H1 (cell line): ENCODE data around the gene KRTAP5-1. TPM values are rescaled to one million over a fixed set of nuclear protein-coding genes. Genes with fewer than 3 reads are reported as not detected.

Experiments used
- CTCF ChIA-PET: fragments of 300-600 bp; sonication (Branson Sonifier 250); formaldehyde crosslinking; loops from one replicate; lab custom pipeline; 2021; ENCODE audit not compliant: partially characterized antibody; lab: Charles Lee
- POLR2A ChIA-PET: fragments of 300-600 bp; sonication (Branson Sonifier 250); formaldehyde crosslinking; loops from one replicate; lab custom pipeline; 2021; ENCODE audit warnings: inconsistent platforms; ENCODE audit not compliant: partially characterized antibody; lab: Charles Lee
- DNase-seq, 2 experiments: peaks; one replicate each; pipeline versions ENCODE4 v3.0.0 to v3.0.0-alpha.2; 2010 to 2022; ENCODE audit warnings: low spot score in 2 of 2, low read depth in 1 of 2, mixed read lengths in 1 of 2
- FAIRE-seq: peaks from 2 replicates; lab custom pipeline; 2011; peaks lifted over from hg19 to GRCh38; lab: Jason Lieb, UNC
- H2AFZ ChIP-seq: 2 replicates; pipeline ENCODE4 v1.8.1; 2012; ENCODE audit warnings: low read length, inconsistent platforms
- H2AK5ac ChIP-seq: 2 replicates; pipeline ENCODE4 v1.6.1; 2013; ENCODE audit warnings: low read depth, low read length
- H2BK120ac ChIP-seq: replicated peaks from 2 replicates; pipeline ENCODE3; 2013; ENCODE audit warnings: low read depth, low read length, inconsistent platforms
- H2BK12ac ChIP-seq: 2 replicates; pipeline ENCODE4 v1.6.1; 2013; ENCODE audit warnings: low read depth, low read length
- H2BK15ac ChIP-seq: 2 replicates; pipeline ENCODE4 v1.6.1; 2013; ENCODE audit warnings: low read length
- H2BK20ac ChIP-seq: 2 replicates; pipeline ENCODE4 v1.6.1; 2013; ENCODE audit warnings: low read length
- H2BK5ac ChIP-seq: 2 replicates; pipeline ENCODE4 v1.6.1; 2013; ENCODE audit warnings: low read depth, low read length
- H3K14ac ChIP-seq: 2 replicates; pipeline ENCODE4 v1.6.1; 2013; ENCODE audit warnings: inconsistent platforms; ENCODE audit not compliant: insufficient read length
- H3K18ac ChIP-seq: 2 replicates; pipeline ENCODE4 v1.6.1; 2013; ENCODE audit warnings: low read length; ENCODE audit errors: extremely low read depth
- H3K23ac ChIP-seq: 2 replicates; pipeline ENCODE4 v1.6.1; 2013; ENCODE audit warnings: inconsistent platforms; ENCODE audit not compliant: insufficient read length
- H3K23me2 ChIP-seq: 2 replicates; pipeline ENCODE4 v1.6.1; 2013; ENCODE audit warnings: low read depth, low read length
- H3K27ac ChIP-seq: 2 replicates; pipeline ENCODE4 v1.6.1; 2011; ENCODE audit warnings: low read depth, low read length, inconsistent platforms
- H3K27me3 ChIP-seq, 4 experiments: replicated peaks in 1 of 4; 1 replicate in 1 of 4; 2 replicates in 3 of 4; pipeline versions ENCODE4 v1.6.1 to v1.8.1; 2011 to 2013; ENCODE audit warnings: low read length in 3 of 4, mild to moderate bottlenecking in 3 of 4, inconsistent platforms in 2 of 4, mixed read lengths in 2 of 4, moderate library complexity in 1 of 4; ENCODE audit not compliant: control insufficient read depth in 3 of 4, insufficient read depth in 3 of 4; ENCODE audit errors: extremely low read depth in 1 of 4
- H3K36me3 ChIP-seq, 4 experiments: 2 replicates each; pipeline versions ENCODE4 v1.6.1 to v1.8.1; 2011 to 2013; ENCODE audit warnings: mild to moderate bottlenecking in 4 of 4, low read length in 3 of 4, moderate library complexity in 2 of 4, control low read depth in 1 of 4, inconsistent platforms in 1 of 4; ENCODE audit not compliant: insufficient read depth in 4 of 4, control insufficient read depth in 2 of 4
- H3K4ac ChIP-seq: replicated peaks from 2 replicates; pipeline ENCODE3; 2013; ENCODE audit warnings: low read length, low read depth, mixed read lengths, inconsistent platforms; ENCODE audit not compliant: insufficient read length
- H3K4me1 ChIP-seq, 4 experiments: replicated peaks in 1 of 4; 1 replicate in 1 of 4; 2 replicates in 3 of 4; pipeline versions ENCODE4 v1.6.1 to v1.8.1; 2011 to 2013; ENCODE audit warnings: low read length in 3 of 4, inconsistent platforms in 2 of 4, mixed read lengths in 1 of 4; ENCODE audit not compliant: insufficient read depth in 4 of 4, control insufficient read depth in 3 of 4
- H3K4me2 ChIP-seq, 2 experiments: 2 replicates each; pipeline versions ENCODE4 v1.6.1 to v1.8.1; 2011 to 2013; ENCODE audit warnings: low read depth in 2 of 2, low read length in 2 of 2, control low read depth in 1 of 2, inconsistent platforms in 1 of 2, mild to moderate bottlenecking in 1 of 2; ENCODE audit not compliant: insufficient read depth in 1 of 2
- H3K4me3 ChIP-seq, 4 experiments: fragments of 200-600, 300-600 bp in 1 of 4; sonication (generic), shearing (Covaris generic), sonication (Bioruptor Twin) in 1 of 4; 2 replicates each; pipeline versions ENCODE4 v1.5.1 to v1.8.1; 2011 to 2016; ENCODE audit warnings: low read length in 4 of 4, low read depth in 3 of 4, control low read depth in 2 of 4, inconsistent platforms in 2 of 4, mild to moderate bottlenecking in 2 of 4, mixed read lengths in 1 of 4, moderate library complexity in 1 of 4; ENCODE audit not compliant: insufficient read depth in 2 of 4; ENCODE audit errors: extremely low read depth in 1 of 4
- H3K56ac ChIP-seq: replicated peaks from 2 replicates; pipeline ENCODE3; 2013; ENCODE audit warnings: low read depth, mild to moderate bottlenecking, mixed read lengths, low read length, inconsistent platforms; ENCODE audit not compliant: insufficient read length
- H3K79me1 ChIP-seq: 2 replicates; pipeline ENCODE4 v1.6.1; 2013; ENCODE audit warnings: low read depth, low read length, control low read depth
- H3K79me2 ChIP-seq, 2 experiments: 2 replicates each; pipeline versions ENCODE4 v1.6.1 to v1.8.1; 2012 to 2013; ENCODE audit warnings: low read length in 2 of 2, mild to moderate bottlenecking in 2 of 2, inconsistent platforms in 1 of 2; ENCODE audit not compliant: insufficient read depth in 2 of 2, control insufficient read depth in 1 of 2
- H3K9ac ChIP-seq, 4 experiments: replicated peaks in 1 of 4; 1 replicate in 1 of 4; 2 replicates in 3 of 4; pipeline versions ENCODE4 v1.6.1 to v1.8.1; 2011 to 2013; ENCODE audit warnings: low read depth in 3 of 4, low read length in 3 of 4, control low read depth in 2 of 4, mild to moderate bottlenecking in 2 of 4, moderate library complexity in 2 of 4, inconsistent platforms in 1 of 4; ENCODE audit errors: extremely low read depth in 1 of 4
- H3K9me3 ChIP-seq, 2 experiments: 2 replicates each; pipeline versions ENCODE4 v1.6.1 to v1.8.1; 2012 to 2013; ENCODE audit warnings: mild to moderate bottlenecking in 2 of 2, moderate library complexity in 2 of 2, control low read depth in 1 of 2, inconsistent platforms in 1 of 2, low read depth in 1 of 2, low read length in 1 of 2, mixed read lengths in 1 of 2; ENCODE audit not compliant: insufficient read depth in 2 of 2
- H4K20me1 ChIP-seq, 2 experiments: replicated peaks in 1 of 2; 2 replicates each; pipeline versions ENCODE3 to v1.8.1; 2011 to 2013; ENCODE audit warnings: inconsistent platforms in 2 of 2, low read length in 2 of 2, mild to moderate bottlenecking in 1 of 2; ENCODE audit not compliant: insufficient read depth in 2 of 2, control insufficient read depth in 1 of 2
- H4K5ac ChIP-seq: 2 replicates; pipeline ENCODE4 v1.6.1; 2013; ENCODE audit warnings: low read length, low read depth, mixed read lengths, inconsistent platforms; ENCODE audit not compliant: insufficient read length
- H4K8ac ChIP-seq: 2 replicates; pipeline ENCODE4 v1.8.0; 2013; ENCODE audit warnings: mild to moderate bottlenecking, moderate library complexity, low read length, inconsistent platforms; ENCODE audit not compliant: insufficient read depth; ENCODE audit errors: extremely low read depth
- H4K91ac ChIP-seq: replicated peaks from 2 replicates; pipeline ENCODE3; 2013; ENCODE audit warnings: low read length, mixed read lengths, inconsistent platforms; ENCODE audit not compliant: insufficient read length
- BCL11A ChIP-seq, 2 experiments: IDR thresholded peaks; one replicate each; pipeline ENCODE4 v1.6.1; 2011; ENCODE audit warnings: low read depth in 2 of 2, low read length in 2 of 2, mild to moderate bottlenecking in 2 of 2
- BRCA1 ChIP-seq: IDR thresholded peaks from 2 replicates; pipeline ENCODE4 v1.6.1; 2012; ENCODE audit warnings: low read depth, low read length, improper control_type of control experiment
- CREB1 ChIP-seq: IDR thresholded peaks from 2 replicates; pipeline ENCODE4 v1.6.1; 2012; ENCODE audit warnings: inconsistent platforms
- FOSL1 ChIP-seq: IDR thresholded peaks from 2 replicates; pipeline ENCODE4 v1.6.1; 2011; ENCODE audit warnings: mild to moderate bottlenecking, low read depth, low read length, moderate library complexity; ENCODE audit not compliant: insufficient read depth
- HDAC6 ChIP-seq: IDR thresholded peaks from one replicate; pipeline ENCODE4 v1.7.1; 2012; ENCODE audit warnings: low read depth, mild to moderate bottlenecking, inconsistent platforms, low read length, moderate library complexity
- JUN ChIP-seq: IDR thresholded peaks from 2 replicates; pipeline ENCODE4 v1.6.1; 2011; ENCODE audit warnings: low read depth, mild to moderate bottlenecking, improper control_type of control experiment, low read length
- KDM5A ChIP-seq: fragments of 200-600 bp; IDR thresholded peaks from 2 replicates; pipeline ENCODE4 v1.7.1; 2012; ENCODE audit warnings: mild to moderate bottlenecking, low read length, inconsistent platforms, mixed read lengths
- MAFK ChIP-seq: IDR thresholded peaks from 2 replicates; pipeline ENCODE4 v1.6.1; 2012; ENCODE audit warnings: low read depth, mild to moderate bottlenecking, improper control_type of control experiment, low read length
- RNF2 ChIP-seq: fragments of 200-900, 300-1000 bp; sonication (generic); IDR thresholded peaks from 2 replicates; pipeline ENCODE4 v1.7.1; 2016; ENCODE audit warnings: borderline replicate concordance, low read depth, mild to moderate bottlenecking, antibody characterized with exemption, low read length; ENCODE audit not compliant: poor library complexity, severe bottlenecking; ENCODE audit errors: missing control alignments
- RXRA ChIP-seq: IDR thresholded peaks from 2 replicates; pipeline ENCODE4 v1.6.1; 2011; ENCODE audit warnings: low read depth, mild to moderate bottlenecking, low read length, moderate library complexity; ENCODE audit not compliant: insufficient read depth
- YY1 ChIP-seq: IDR thresholded peaks from 2 replicates; pipeline ENCODE4 v1.6.1; 2011; ENCODE audit warnings: low read depth, mild to moderate bottlenecking, low read length
- WGBS, 2 experiments: shearing (Covaris generic) in 1 of 2; methylation state at CpG; one replicate each; pipeline versions ENCODE4 v1.1.6 to v1.1.7; 2013 to 2015; ENCODE audit warnings: low lambda C conversion rate in 2 of 2, mixed read lengths in 2 of 2, inconsistent platforms in 1 of 2, low coverage in 1 of 2, missing lambda C conversion rate in 1 of 2; ENCODE audit not compliant: insufficient replicate concordance in 2 of 2, insufficient coverage in 1 of 2, insufficient read length in 1 of 2; ENCODE audit errors: extremely low coverage in 1 of 2, missing lambda C conversion rate in 1 of 2; 5-methylcytosine and 5-hydroxymethylcytosine counted together
- polyA plus RNA-seq, 7 experiments: library from polyadenylated mRNA; depleted of rRNA in 3 of 7; stranded (reverse) in 5 of 7; unstranded in 2 of 7; fragments of >200 nt in 5 of 7; fragments of 200-250 nt in 2 of 7; gene quantifications; 1 replicate in 5 of 7; 2 replicates in 1 of 7; 4 replicates in 1 of 7; pipeline versions ENCODE4 v1.2.1 to v1.2.3, GENCODE V29; 2011 to 2013; ENCODE audit warnings: missing spikeins in 2 of 7, mixed read lengths in 2 of 7
- total RNA-seq: library from RNA; stranded (reverse); fragmentation: NEBNext Ultra II Directional; extraction: Animal tissue kit (Norgen Biotek cat#: 25700); gene quantifications from 2 replicates; pipeline ENCODE4 v1.2.1, GENCODE V29; 2021

Gene KRTAP5-1
- total and polyA plus RNA-seq, 2 of the 8 experiments (the other 6 are each of a cell fraction or from before 2014, with no cell fraction given): not detected

DNA sequence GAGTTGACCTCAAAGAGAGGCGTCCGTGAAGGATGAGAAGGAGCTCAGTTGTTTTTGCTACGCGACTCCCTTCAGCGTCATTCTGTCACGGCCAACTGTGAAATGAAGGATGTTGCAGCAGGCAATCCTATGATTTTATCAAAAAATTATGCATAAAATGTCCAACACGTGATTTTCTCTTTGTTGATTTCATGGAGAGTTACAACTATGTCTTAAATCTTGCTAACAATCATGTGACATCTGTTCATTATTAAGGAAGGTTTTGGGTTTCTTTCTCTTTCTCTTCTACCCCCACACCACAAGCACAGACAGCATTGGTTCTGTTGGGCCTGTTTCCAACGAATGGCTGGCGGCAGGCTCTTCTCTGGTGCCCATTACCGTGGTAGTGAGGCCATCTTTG, 33.1 kb upstream of the KRTAP5-1 start:
- H3K27ac ChIP-seq: no peak overlapping the region
- no peak overlapping the region for H2AFZ ChIP-seq
- no peak for TF ChIP-seq KDM5A
- no peak for TF ChIP-seq BCL11A (IDR thresholded peaks at IDR 0.05; ENCODE audit: low read depth in 2 of 2, low read length in 2 of 2)
- no peak for TF ChIP-seq JUN
- no peak for TF ChIP-seq CREB1
- TF ChIP-seq RXRA: no peak
- TF ChIP-seq RNF2: no peak
- TF ChIP-seq HDAC6: no peak
- no peak for TF ChIP-seq FOSL1
- no peak for TF ChIP-seq YY1
- TF ChIP-seq MAFK: no peak
- no peak for TF ChIP-seq BRCA1
- H3K14ac ChIP-seq: no peak overlapping the region
- H2AK5ac ChIP-seq: no peak overlapping the region
- POLR2A ChIA-PET: no interaction called here
- no peak overlapping the region for H4K5ac ChIP-seq
- H2BK15ac ChIP-seq: no peak overlapping the region
- H3K4me2 ChIP-seq: no peak overlapping the region
- H3K4me1 ChIP-seq: no peaks in the 10 kb centered on the region
- H3K18ac ChIP-seq: no peak overlapping the region
- 93% methylated on average over 10 of the region's 10 CpGs; no CpG with 5 or more reads in 1 of the 2 experiments for WGBS, 2 experiments
- no peak overlapping the region for H3K4ac ChIP-seq
- no peaks in the 10 kb centered on the region for H4K20me1 ChIP-seq
- H3K36me3 ChIP-seq: no peaks in the 10 kb centered on the region
- no peak overlapping the region for H4K91ac ChIP-seq
- H3K23ac ChIP-seq: no peak overlapping the region
- no peak overlapping the region for H2BK5ac ChIP-seq
- no peak overlapping the region for H2BK20ac ChIP-seq
- no peaks in the 10 kb centered on the region for H3K79me1 ChIP-seq
- no peak overlapping the region for H3K9ac ChIP-seq
- CTCF ChIA-PET: interaction anchor here (0.7 to 4.4 kb wide), 6 partner anchors 10 to 165 kb away, joined by 3 to 22 read pairs (median 8); no protein-coding TSS in a partner anchor
- no peaks in the 10 kb centered on the region for H3K23me2 ChIP-seq
- H3K79me2 ChIP-seq: no peaks in the 10 kb centered on the region
- no peaks in the 10 kb centered on the region for H3K9me3 ChIP-seq
- H3K27me3 ChIP-seq: no peaks in the 10 kb centered on the region
- FAIRE-seq (no peak), DNase-seq (no peak)
- no peak overlapping the region for H2BK120ac ChIP-seq
- no peak overlapping the region for H2BK12ac ChIP-seq
- no peak overlapping the region for H3K4me3 ChIP-seq
- H4K8ac ChIP-seq: no peak overlapping the region
- H3K56ac ChIP-seq: no peak overlapping the region
